ENCODE measurements around the gene KRTAP10-10. TPM values are rescaled to one million over a fixed set of nuclear protein-coding genes. Genes with fewer than 3 reads are reported as not detected.

KRTAP10-10 gene
- total and polyA plus RNA-seq, 2 of the 8 experiments (the other 6 are each of a cell fraction or from before 2014, with no cell fraction given) = not detected

GRCh38 chr21:44601596-44602462 lies 35.3 kb upstream of the KRTAP10-10 start:
- no peak overlapping the region for H2BK20ac ChIP-seq (ENCODE audit: low read length)
- no peak overlapping the region for H3K56ac ChIP-seq (replicated peaks; ENCODE audit: insufficient read length, low read depth, low read length)
- no peak overlapping the region for H3K23ac ChIP-seq (ENCODE audit: insufficient read length)
- H3K4me1 ChIP-seq (replicated peaks in 1 of 4; ENCODE audit: control insufficient read depth in 3 of 4, insufficient read depth in 4 of 4, low read length in 3 of 4) = peaks cover 0 to 6% (median 2%) of the 10 kb centered on the region in 4 experiments; a peak in 4 of 7 replicates
- peak overlapping the region; percentile 37 for H4K5ac ChIP-seq (ENCODE audit: insufficient read length, low read depth, low read length)
- H3K79me1 ChIP-seq (ENCODE audit: low read depth, low read length) = no peaks in the 10 kb centered on the region
- POLR2A ChIA-PET (ENCODE audit: partially characterized antibody) = interaction anchor here (1.2 kb wide), 1 partner anchor 50 kb away, joined by 3 read pairs; the partner anchor contains the start of gene KRTAP10-2
- no peak overlapping the region for H2BK5ac ChIP-seq (ENCODE audit: low read depth, low read length)
- no peak overlapping the region for H3K27ac ChIP-seq (ENCODE audit: low read depth, low read length)
- H2BK15ac ChIP-seq (ENCODE audit: low read length) = no peak overlapping the region
- peak overlapping the region; percentile 15; the same call in 1 of the 2 replicates for H3K18ac ChIP-seq (ENCODE audit: extremely low read depth, low read length)
- no peak overlapping the region for H3K4me3 ChIP-seq (ENCODE audit: extremely low read depth in 1 of 4, insufficient read depth in 2 of 4, low read depth in 3 of 4, low read length in 4 of 4)
- peaks cover 0 to 5% of the 10 kb centered on the region in 2 experiments; a peak in 1 of 4 replicates for H3K9me3 ChIP-seq (ENCODE audit: insufficient read depth in 2 of 2, low read depth in 1 of 2, low read length in 1 of 2)
- no peaks in the 10 kb centered on the region for H4K20me1 ChIP-seq (replicated peaks in 1 of 2; ENCODE audit: control insufficient read depth in 1 of 2, insufficient read depth in 2 of 2, low read length in 2 of 2)
- H2BK120ac ChIP-seq (replicated peaks; ENCODE audit: low read depth, low read length) = peak overlapping the region; percentile 33
- H3K4ac ChIP-seq (replicated peaks; ENCODE audit: insufficient read length, low read depth, low read length) = no peak overlapping the region
- H2AFZ ChIP-seq (ENCODE audit: low read length) = no peak overlapping the region
- H3K9ac ChIP-seq (replicated peaks in 1 of 4; ENCODE audit: extremely low read depth in 1 of 4, low read depth in 3 of 4, low read length in 3 of 4) = no peak overlapping the region
- 0 out of 2 replicates have a peak, but pooled peaks cover 2% of the 10 kb centered on the region for H3K23me2 ChIP-seq (ENCODE audit: low read depth, low read length)
- CTCF ChIA-PET (ENCODE audit: partially characterized antibody) = interaction anchor here (0.6 to 1.8 kb wide), 4 partner anchors 12 to 140 kb away, joined by 3 to 13 read pairs (median 4); no protein-coding TSS in a partner anchor
- H3K36me3 ChIP-seq (ENCODE audit: control insufficient read depth in 2 of 4, insufficient read depth in 4 of 4, low read length in 3 of 4) = no peaks in the 10 kb centered on the region; a peak in 1 of 8 replicates
- DNase-seq (ENCODE audit: low read depth in 1 of 2, low spot score in 2 of 2) (peak in 1 of 2 experiments; percentile 43), FAIRE-seq (no peak)
- no peak overlapping the region for H3K14ac ChIP-seq (ENCODE audit: insufficient read length)
- no peak overlapping the region for H4K8ac ChIP-seq (ENCODE audit: extremely low read depth, insufficient read depth, low read length)
- H2BK12ac ChIP-seq (ENCODE audit: low read depth, low read length) = peak overlapping the region; percentile 75; the same call in 1 of the 2 replicates
- 81% methylated on average over 21 of the region's 23 CpGs; no CpG with 5 or more reads in 1 of the 2 experiments for WGBS, 2 experiments (ENCODE audit: extremely low coverage in 1 of 2, insufficient coverage in 1 of 2, insufficient read length in 1 of 2, insufficient replicate concordance in 2 of 2, low coverage in 1 of 2, low lambda C conversion rate in 2 of 2, missing lambda C conversion rate in 1 of 2)
- H3K27me3 ChIP-seq (replicated peaks in 1 of 4; ENCODE audit: control insufficient read depth in 3 of 4, extremely low read depth in 1 of 4, insufficient read depth in 3 of 4, low read length in 3 of 4) = no peaks in the 10 kb centered on the region
- H2AK5ac ChIP-seq (ENCODE audit: low read depth, low read length) = peak overlapping the region; percentile 1; the same call in 1 of the 2 replicates
- no peaks in the 10 kb centered on the region for H3K79me2 ChIP-seq (ENCODE audit: control insufficient read depth in 1 of 2, insufficient read depth in 2 of 2, low read length in 2 of 2)
- H3K4me2 ChIP-seq (ENCODE audit: insufficient read depth in 1 of 2, low read depth in 2 of 2, low read length in 2 of 2) = no peak overlapping the region
- H4K91ac ChIP-seq (replicated peaks; ENCODE audit: insufficient read length, low read length) = peak overlapping the region; percentile 12
- no peak for TF ChIP-seq RXRA (IDR thresholded peaks at IDR 0.05; ENCODE audit: insufficient read depth, low read depth, low read length)
- no peak for TF ChIP-seq POLR2AphosphoS5 (IDR thresholded peaks at IDR 0.05; ENCODE audit: low read depth, low read length)
- TF ChIP-seq NANOG (IDR thresholded peaks at IDR 0.05; ENCODE audit: insufficient read depth, low read depth, low read length, poor library complexity, severe bottlenecking) = no peak
- no peak for TF ChIP-seq PHF8 (conservative IDR thresholded peaks at IDR 0.05; ENCODE audit: low read depth, low read length)
- no peak for TF ChIP-seq ZNF274 (IDR thresholded peaks at IDR 0.05; ENCODE audit: borderline replicate concordance, extremely low read depth, low read length)
- TF ChIP-seq TBP (IDR thresholded peaks at IDR 0.05; ENCODE audit: low read depth, low read length) = no peak
- no peak for TF ChIP-seq JUN (IDR thresholded peaks at IDR 0.05; ENCODE audit: low read depth, low read length)
- TF ChIP-seq JUND (IDR thresholded peaks at IDR 0.05; ENCODE audit: low read length) = no peak
- TF ChIP-seq SP4 (IDR thresholded peaks at IDR 0.05; ENCODE audit: low read length) = no peak
- no peak for TF ChIP-seq CHD1 (IDR thresholded peaks at IDR 0.05; ENCODE audit: low read depth, low read length)
- no peak for TF ChIP-seq CBX5 (IDR thresholded peaks at IDR 0.05; ENCODE audit: low read depth, low read length)
- TF ChIP-seq KDM4A (IDR thresholded peaks at IDR 0.05; ENCODE audit: low read depth, low read length, severe bottlenecking) = no peak

Measured in H1 (cell line).